Measurements from ENCODE around the gene ARID1B. TPM values are rescaled to one million over a fixed set of nuclear protein-coding genes. Genes with fewer than 3 reads are reported as not detected.
A peak's percentile ranks its signal among the peaks of the same experiment; 100 is the strongest.

The ARID1B gene
- total and polyA plus RNA-seq, 9 of the 15 experiments (the other 6 are each of a cell fraction or from before 2014, with no cell fraction given), result 12.5 to 50.5 (median 25.8) TPM

- TF ChIP-seq, protein P1, sequence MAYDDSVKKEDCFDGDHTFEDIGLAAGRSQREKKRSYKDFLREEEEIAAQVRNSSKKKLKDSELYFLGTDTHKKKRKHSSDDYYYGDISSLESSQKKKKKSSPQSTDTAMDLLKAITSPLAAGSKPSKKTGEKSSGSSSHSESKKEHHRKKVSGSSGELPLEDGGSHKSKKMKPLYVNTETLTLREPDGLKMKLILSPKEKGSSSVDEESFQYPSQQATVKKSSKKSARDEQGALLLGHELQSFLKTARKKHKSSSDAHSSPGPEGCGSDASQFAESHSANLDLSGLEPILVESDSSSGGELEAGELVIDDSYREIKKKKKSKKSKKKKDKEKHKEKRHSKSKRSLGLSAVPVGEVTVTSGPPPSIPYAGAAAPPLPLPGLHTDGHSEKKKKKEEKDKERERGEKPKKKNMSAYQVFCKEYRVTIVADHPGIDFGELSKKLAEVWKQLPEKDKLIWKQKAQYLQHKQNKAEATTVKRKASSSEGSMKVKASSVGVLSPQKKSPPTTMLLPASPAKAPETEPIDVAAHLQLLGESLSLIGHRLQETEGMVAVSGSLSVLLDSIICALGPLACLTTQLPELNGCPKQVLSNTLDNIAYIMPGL (CRISPR knock-in tag; IDR thresholded peaks at IDR 0.05), result no peak
- TF ChIP-seq CREM (IDR thresholded peaks at IDR 0.05; ENCODE audit: low read depth) (no peak), DACH1 (IDR thresholded peaks at IDR 0.05; ENCODE audit: partially characterized antibody) (no peak), POU5F1 (IDR thresholded peaks at IDR 0.05; ENCODE audit: borderline replicate concordance, low read depth, low read length, partially characterized antibody) (no peak), WHSC1 (IDR thresholded peaks at IDR 0.05; ENCODE audit: low read length) (no peak), BMI1 (IDR thresholded peaks at IDR 0.05; ENCODE audit: low read length) (no peak), L3MBTL2 (IDR thresholded peaks at IDR 0.05) (peak; percentile 70), ZNF263 (CRISPR knock-in tag; IDR thresholded peaks at IDR 0.05; ENCODE audit: borderline replicate concordance) (peak; percentile 29; the same call in 1 of the 2 replicates), DPF2 (IDR thresholded peaks at IDR 0.05) (0 out of 2 replicates have a peak, but pooled peaks have one; percentile 32), ETV6 (IDR thresholded peaks at IDR 0.05; ENCODE audit: borderline replicate concordance in 1 of 2, low read depth in 2 of 2, low read length in 1 of 2) (no peak), ETV6 (CRISPR knock-in tag; IDR thresholded peaks at IDR 0.05; ENCODE audit: borderline replicate concordance) (no peak), COPS2 (conservative IDR thresholded peaks at IDR 0.05) (no peak), HNRNPUL1 (IDR thresholded peaks at IDR 0.05; ENCODE audit: low read length) (no peak), FOXM1 (IDR thresholded peaks at IDR 0.05; ENCODE audit: low read depth) (no peak), FOXM1 (CRISPR knock-in tag; IDR thresholded peaks at IDR 0.05; ENCODE audit: low read depth) (no peak), FIP1L1 (IDR thresholded peaks at IDR 0.05; ENCODE audit: low read depth, low read length, poor library complexity, severe bottlenecking) (no peak), ELK1 (CRISPR knock-in tag; IDR thresholded peaks at IDR 0.05) (no peak), ZNF133 (CRISPR knock-in tag; IDR thresholded peaks at IDR 0.05) (no peak), ZNF507 (tag; conservative IDR thresholded peaks at IDR 0.05) (no peak), MAZ (CRISPR knock-in tag; conservative IDR thresholded peaks at IDR 0.05 in 1 of 2, IDR thresholded peaks at IDR 0.05 in 1 of 2) (peak in 1 of 2 experiments; percentile 32; a peak in 1 of 4 replicates)
- TF ChIP-seq, protein P2, sequence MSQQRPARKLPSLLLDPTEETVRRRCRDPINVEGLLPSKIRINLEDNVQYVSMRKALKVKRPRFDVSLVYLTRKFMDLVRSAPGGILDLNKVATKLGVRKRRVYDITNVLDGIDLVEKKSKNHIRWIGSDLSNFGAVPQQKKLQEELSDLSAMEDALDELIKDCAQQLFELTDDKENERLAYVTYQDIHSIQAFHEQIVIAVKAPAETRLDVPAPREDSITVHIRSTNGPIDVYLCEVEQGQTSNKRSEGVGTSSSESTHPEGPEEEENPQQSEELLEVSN (IDR thresholded peaks at IDR 0.05; ENCODE audit: borderline replicate concordance in 1 of 2, extremely low read depth in 1 of 2, insufficient read depth in 1 of 2, insufficient read length in 1 of 2, low read depth in 1 of 2, low read length in 1 of 2, poor library complexity in 1 of 2, severe bottlenecking in 1 of 2), result peak in 1 of 2 experiments; percentile 14
- TF ChIP-seq, protein P3, sequence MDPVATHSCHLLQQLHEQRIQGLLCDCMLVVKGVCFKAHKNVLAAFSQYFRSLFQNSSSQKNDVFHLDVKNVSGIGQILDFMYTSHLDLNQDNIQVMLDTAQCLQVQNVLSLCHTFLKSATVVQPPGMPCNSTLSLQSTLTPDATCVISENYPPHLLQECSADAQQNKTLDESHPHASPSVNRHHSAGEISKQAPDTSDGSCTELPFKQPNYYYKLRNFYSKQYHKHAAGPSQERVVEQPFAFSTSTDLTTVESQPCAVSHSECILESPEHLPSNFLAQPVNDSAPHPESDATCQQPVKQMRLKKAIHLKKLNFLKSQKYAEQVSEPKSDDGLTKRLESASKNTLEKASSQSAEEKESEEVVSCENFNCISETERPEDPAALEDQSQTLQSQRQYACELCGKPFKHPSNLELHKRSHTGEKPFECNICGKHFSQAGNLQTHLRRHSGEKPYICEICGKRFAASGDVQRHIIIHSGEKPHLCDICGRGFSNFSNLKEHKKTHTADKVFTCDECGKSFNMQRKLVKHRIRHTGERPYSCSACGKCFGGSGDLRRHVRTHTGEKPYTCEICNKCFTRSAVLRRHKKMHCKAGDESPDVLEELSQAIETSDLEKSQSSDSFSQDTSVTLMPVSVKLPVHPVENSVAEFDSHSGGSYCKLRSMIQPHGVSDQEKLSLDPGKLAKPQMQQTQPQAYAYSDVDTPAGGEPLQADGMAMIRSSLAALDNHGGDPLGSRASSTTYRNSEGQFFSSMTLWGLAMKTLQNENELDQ (CRISPR knock-in tag; IDR thresholded peaks at IDR 0.05; ENCODE audit: borderline replicate concordance), result no peak
Measured at GRCh38 chr6:157049133-157049532, 272.0 kb downstream of the ARID1B start (continued).
